ENCODE results near the gene IDI2. TPM values are rescaled to one million over a fixed set of nuclear protein-coding genes. Genes with fewer than 3 reads are reported as not detected.

IDI2 gene
- total RNA-seq (2022) (not detected in 2 replicates), Bru-seq, nascent RNA (not detected), BruChase-seq, experiment 1, labeled RNA remaining after a 6-hour chase (percentile 17 among the genes with signal in this experiment), BruChase-seq, experiment 2, labeled RNA remaining after a 2-hour chase (not detected)
- long read RNA-seq: 0 reads

GRCh38 chr10:1025683-1026082 is at the start of gene IDI2:
IDI2 (minus strand) TSS chr10:1025859; CDS start chr10:1024723, 1,136 bp downstream.
- Mint-ChIP-seq H3K9me3 (ENCODE audit: unreplicated experiment) (no peaks in the 10 kb centered on the region), H3K27ac (ENCODE audit: low read depth, unreplicated experiment) (no peak within 1 kb of the TSS), H3K4me3 (ENCODE audit: unreplicated experiment) (no peak within 1 kb of the TSS), H3K4me1 (ENCODE audit: insufficient read depth, unreplicated experiment) (no peaks in the 10 kb centered on the region), H3K36me3 (ENCODE audit: insufficient read depth, unreplicated experiment) (peaks cover 12% of the 10 kb centered on the region), H3K27me3 (ENCODE audit: insufficient read depth, unreplicated experiment) (no peaks in the 10 kb centered on the region)
- CTCF ChIA-PET: no interaction called here
- DNase-seq (ENCODE audit: unreplicated experiment): no peak
- intact Hi-C loops (cut with micrococcal nuclease): no loop called here
- POLR2A ChIA-PET: interaction anchor here (1.2 kb wide), 1 partner anchor 23 kb away, joined by 7 read pairs; the partner anchor contains the start of gene IDI1
- TF ChIP-seq, protein P1, sequence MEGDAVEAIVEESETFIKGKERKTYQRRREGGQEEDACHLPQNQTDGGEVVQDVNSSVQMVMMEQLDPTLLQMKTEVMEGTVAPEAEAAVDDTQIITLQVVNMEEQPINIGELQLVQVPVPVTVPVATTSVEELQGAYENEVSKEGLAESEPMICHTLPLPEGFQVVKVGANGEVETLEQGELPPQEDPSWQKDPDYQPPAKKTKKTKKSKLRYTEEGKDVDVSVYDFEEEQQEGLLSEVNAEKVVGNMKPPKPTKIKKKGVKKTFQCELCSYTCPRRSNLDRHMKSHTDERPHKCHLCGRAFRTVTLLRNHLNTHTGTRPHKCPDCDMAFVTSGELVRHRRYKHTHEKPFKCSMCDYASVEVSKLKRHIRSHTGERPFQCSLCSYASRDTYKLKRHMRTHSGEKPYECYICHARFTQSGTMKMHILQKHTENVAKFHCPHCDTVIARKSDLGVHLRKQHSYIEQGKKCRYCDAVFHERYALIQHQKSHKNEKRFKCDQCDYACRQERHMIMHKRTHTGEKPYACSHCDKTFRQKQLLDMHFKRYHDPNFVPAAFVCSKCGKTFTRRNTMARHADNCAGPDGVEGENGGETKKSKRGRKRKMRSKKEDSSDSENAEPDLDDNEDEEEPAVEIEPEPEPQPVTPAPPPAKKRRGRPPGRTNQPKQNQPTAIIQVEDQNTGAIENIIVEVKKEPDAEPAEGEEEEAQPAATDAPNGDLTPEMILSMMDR (IDR thresholded peaks at IDR 0.05; ENCODE audit: unreplicated experiment): no peak
- BruUV-seq (replicated peaks): no TSS peak

GRCh38 chr10:1074748-1075308 is 49.2 kb upstream of the IDI2 start:
- ChIA-PET POLR2A (interaction anchor here (4.0 kb wide), 1 partner anchor 25 kb away, joined by 15 read pairs; the partner anchor contains the start of gene IDI1), CTCF (interaction anchor here (0.6 to 0.9 kb wide), 4 partner anchors 14 to 163 kb away, joined by 3 to 4 read pairs (median 4); partner anchors contain the start of gene IDI1)
- Mint-ChIP-seq H3K4me3 (ENCODE audit: unreplicated experiment) (no peak overlapping the region), H3K27ac (ENCODE audit: low read depth, unreplicated experiment) (no peak overlapping the region), H3K27me3 (ENCODE audit: insufficient read depth, unreplicated experiment) (no peaks in the 10 kb centered on the region), H3K36me3 (ENCODE audit: insufficient read depth, unreplicated experiment) (peaks cover 64% of the 10 kb centered on the region), H3K9me3 (ENCODE audit: unreplicated experiment) (no peaks in the 10 kb centered on the region), H3K4me1 (ENCODE audit: insufficient read depth, unreplicated experiment) (peaks cover 6% of the 10 kb centered on the region)
- TF ChIP-seq, protein P1 (IDR thresholded peaks at IDR 0.05; ENCODE audit: unreplicated experiment): no peak
- intact Hi-C loops (cut with micrococcal nuclease): no loop called here
- DNase-seq (ENCODE audit: unreplicated experiment): peak; percentile 18
- no TSS peak for BruUV-seq (replicated peaks)

DNA sequence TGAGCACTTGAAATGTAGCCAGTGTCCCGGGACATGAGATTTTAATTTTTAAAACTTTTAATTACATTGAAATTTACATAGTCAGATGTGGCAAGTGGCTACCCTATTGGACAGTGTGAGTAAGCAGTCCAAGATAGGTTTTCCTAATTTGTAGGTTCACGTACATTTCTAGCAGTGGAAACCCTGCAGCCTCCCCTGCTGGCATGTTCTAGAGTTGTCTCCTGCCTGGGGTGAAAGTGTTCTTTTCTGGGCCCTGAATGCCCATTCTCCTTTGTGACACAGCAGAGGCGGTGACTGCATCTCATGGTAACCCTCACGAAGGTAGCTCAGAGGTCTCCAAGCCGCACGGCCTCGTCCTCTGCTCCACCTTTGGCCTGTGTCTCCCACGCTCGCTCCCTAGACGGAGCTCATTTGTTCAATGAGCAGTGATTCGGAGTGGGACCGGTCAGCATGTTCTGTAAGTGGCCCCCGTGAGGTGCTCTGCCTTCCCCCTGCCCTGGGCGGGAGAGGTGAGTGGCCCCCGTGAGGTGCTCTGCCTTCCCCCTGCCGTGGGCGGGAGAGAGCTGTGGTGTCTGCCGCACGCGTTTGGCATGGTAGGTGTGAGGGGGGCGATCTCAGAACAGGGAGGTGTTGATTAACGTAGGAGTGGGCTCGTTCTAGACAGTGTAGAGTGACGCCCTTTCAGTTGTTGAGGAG is 48.5 kb upstream of the IDI2 start:
- intact Hi-C loops (cut with micrococcal nuclease): no loop called here
- no peaks in the 10 kb centered on the region for H3K27me3 Mint-ChIP-seq (ENCODE audit: insufficient read depth, unreplicated experiment)
- no peak for DNase-seq (ENCODE audit: unreplicated experiment)
- peaks cover 58% of the 10 kb centered on the region for H3K36me3 Mint-ChIP-seq (ENCODE audit: insufficient read depth, unreplicated experiment)
- peaks cover 11% of the 10 kb centered on the region for H3K4me1 Mint-ChIP-seq (ENCODE audit: insufficient read depth, unreplicated experiment)
- H3K9me3 Mint-ChIP-seq (ENCODE audit: unreplicated experiment): no peaks in the 10 kb centered on the region
- TF ChIP-seq, protein P1 (IDR thresholded peaks at IDR 0.05; ENCODE audit: unreplicated experiment): peak; percentile 11
- no peak overlapping the region for H3K4me3 Mint-ChIP-seq (ENCODE audit: unreplicated experiment)
- POLR2A ChIA-PET: interaction anchor here (1.1 to 4.0 kb wide), 2 partner anchors 24 to 38 kb away, joined by 5 to 15 read pairs; partner anchors contain the start of gene IDI1
- no TSS peak for BruUV-seq (replicated peaks)
- peak overlapping the region; percentile 32 for H3K27ac Mint-ChIP-seq (ENCODE audit: low read depth, unreplicated experiment)
- CTCF ChIA-PET: interaction anchor here (0.7 to 0.9 kb wide), 4 partner anchors 14 to 1976 kb away, joined by 3 to 4 read pairs (median 4); partner anchors contain the start of gene IDI1

DNA sequence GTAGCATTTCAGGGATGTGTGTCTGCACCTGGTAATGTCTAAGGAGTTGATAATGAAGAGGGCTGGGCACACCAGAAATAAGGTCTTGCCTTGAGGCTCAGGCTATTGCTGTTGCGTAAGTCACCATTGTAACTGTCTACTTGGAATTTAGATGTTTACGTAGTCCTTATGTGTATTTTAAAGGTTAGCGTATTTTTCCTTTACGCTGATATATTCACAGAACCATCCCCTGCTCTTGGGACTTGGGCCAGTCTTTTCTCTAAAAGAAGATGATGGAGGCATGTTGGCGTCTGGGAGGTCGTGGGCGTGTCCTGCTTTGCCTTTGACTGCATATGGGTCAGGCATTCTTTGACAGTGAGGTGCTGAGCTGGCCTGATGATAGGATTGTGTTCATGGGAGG is 45.3 kb upstream of the IDI2 start:
- TF ChIP-seq, protein P1 (IDR thresholded peaks at IDR 0.05; ENCODE audit: unreplicated experiment): no peak
- Mint-ChIP-seq H3K4me3 (ENCODE audit: unreplicated experiment) (no peak overlapping the region), H3K9me3 (ENCODE audit: unreplicated experiment) (no peaks in the 10 kb centered on the region), H3K27ac (ENCODE audit: low read depth, unreplicated experiment) (peak overlapping the region; percentile 14), H3K36me3 (ENCODE audit: insufficient read depth, unreplicated experiment) (peaks cover 43% of the 10 kb centered on the region), H3K4me1 (ENCODE audit: insufficient read depth, unreplicated experiment) (peaks cover 18% of the 10 kb centered on the region), H3K27me3 (ENCODE audit: insufficient read depth, unreplicated experiment) (no peaks in the 10 kb centered on the region)
- ChIA-PET CTCF (interaction anchor here (0.6 kb wide), 1 partner anchor 1907 kb away, joined by 4 read pairs; no protein-coding TSS in a partner anchor), POLR2A (interaction anchor here (1.0 to 1.9 kb wide), 5 partner anchors 10 to 18 kb away, joined by 3 to 10 read pairs (median 4); partner anchors contain the start of gene WDR37)
- intact Hi-C loops (cut with micrococcal nuclease): no loop called here
- no TSS peak for BruUV-seq (replicated peaks)
- DNase-seq (ENCODE audit: unreplicated experiment): peak; percentile 17

Data from MCF 10A (cell line).